GM15510 (cell line): ENCODE measurements around the gene BRD3.

ENCODE experiments used
- POLR2A ChIP-seq: IDR thresholded peaks from 3 replicates; pipeline ENCODE4 v1.6.1; 2011; ENCODE audit warnings: borderline replicate concordance; ENCODE audit not compliant: insufficient read length; ENCODE audit errors: extremely low read depth

BRD3 gene

DNA sequence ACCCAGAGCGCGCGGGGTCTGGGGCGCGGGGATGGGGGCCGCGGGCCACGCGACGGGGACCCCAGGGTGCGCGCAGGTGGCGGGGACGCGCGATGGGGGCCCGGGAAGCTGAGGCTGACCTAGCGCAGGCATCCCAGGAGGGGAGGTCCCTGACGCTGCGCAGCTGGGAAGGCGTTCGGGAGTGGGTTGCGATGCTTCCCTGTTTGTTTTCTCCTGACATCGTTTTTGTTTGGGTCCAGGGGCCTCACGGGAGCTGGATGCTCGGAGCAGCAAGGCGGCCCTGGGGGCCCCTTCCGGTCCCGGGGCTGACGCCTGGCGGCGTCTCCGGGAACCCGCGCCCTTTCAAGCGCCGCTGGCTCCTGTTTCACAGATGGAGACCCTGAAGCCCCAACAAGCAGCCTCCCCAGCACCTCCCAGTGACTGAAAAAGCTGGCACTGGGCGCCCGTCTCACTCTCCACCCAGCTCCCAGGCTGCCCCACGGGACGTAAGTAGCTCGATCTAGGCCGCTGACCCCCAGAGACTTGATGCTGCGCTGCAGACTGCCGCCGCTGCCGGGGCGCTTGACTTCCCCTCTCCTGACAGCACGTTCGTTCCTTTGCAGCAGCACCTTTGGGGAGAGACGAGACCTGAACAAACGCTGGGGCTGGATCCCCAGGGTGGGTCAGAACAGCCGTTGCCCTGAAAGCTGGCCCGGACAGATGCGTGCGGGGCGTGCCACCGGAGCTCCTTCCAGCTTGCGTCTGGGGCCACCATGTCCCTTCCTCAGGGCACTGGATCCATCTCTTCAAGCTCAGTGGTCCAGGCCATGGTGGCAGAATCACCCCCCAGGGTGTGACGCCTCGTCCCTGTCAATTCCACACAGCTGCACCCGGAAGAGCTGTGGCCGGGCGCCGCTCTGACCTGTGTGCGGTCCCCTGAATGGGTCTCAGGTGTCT lies 42.0 kb downstream of the BRD3 start:
- TF ChIP-seq POLR2A: no peak

DNA sequence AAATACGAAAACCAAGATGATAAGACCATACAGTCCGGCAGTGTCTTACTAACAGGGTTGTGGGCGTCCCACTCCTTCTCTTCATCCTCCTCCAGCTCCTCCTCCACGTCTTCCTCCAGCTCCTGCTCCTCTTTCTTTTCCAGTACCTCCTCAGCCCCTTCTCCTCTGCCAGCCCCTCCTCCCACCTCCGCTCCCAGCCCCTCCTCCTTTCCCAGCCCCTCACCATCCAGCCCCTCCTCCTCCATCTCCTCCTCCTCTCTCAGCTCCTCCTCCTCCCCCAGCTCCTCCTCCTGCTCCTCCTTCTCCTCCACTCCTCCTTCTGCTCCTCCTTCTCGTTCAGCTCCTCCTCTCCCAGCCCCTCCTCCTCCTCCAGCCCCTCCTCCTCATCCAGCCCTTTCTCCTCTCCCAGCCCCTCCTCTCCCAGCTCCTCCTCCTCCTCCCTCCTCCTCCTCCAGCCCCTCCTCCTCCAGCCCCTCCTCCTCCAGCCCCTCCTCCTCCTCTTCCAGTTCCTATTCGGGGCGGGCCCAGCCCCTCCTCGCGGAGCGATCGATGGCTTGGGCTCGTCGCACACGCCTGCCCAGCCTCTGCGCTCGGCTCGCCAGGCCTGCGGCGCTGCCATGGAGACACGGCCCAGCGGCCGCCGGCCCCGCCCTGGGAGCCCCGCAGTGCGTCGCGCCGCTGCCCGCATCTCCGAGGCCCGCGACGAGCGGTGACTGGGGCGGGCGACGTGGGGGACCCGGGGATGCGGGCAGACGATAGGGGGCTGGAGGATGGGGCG lies 42.8 kb downstream of the BRD3 start, which contains the start of gene BRD3OS:
BRD3OS (plus strand) TSS at position 654 of the 778 bp plus-strand sequence. CDS start 1,267 bp downstream, outside the sequence.
- TF ChIP-seq POLR2A: peak; percentile 42

DNA sequence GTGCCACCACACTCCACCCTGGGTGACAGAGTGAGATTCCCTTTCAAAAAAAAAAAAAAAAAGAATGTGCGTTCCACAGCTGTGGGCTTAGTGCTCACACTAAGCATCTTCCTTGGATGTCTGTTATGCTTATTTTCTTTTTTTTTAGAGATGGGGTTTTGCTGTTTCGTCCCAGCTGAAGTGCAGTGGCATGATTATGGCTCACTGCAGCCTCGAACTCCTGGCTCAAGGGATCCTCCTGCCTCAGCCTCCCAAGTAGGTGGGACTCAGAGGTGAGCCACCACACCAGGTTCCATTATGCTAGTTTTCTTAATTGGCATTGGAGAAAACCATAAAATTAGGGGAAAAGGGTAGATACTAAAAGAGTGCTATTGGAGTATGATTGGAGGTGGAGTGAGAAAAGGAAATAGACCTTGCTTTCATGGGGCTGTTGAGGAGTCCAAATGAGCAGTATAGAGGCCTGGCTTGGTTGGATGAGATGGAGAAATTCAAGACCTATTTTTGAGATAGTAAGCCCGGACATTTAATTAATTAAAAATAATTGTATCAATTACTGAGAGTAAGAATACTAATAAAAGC lies 43.5 kb downstream of the BRD3 start:
- no peak for TF ChIP-seq POLR2A

DNA sequence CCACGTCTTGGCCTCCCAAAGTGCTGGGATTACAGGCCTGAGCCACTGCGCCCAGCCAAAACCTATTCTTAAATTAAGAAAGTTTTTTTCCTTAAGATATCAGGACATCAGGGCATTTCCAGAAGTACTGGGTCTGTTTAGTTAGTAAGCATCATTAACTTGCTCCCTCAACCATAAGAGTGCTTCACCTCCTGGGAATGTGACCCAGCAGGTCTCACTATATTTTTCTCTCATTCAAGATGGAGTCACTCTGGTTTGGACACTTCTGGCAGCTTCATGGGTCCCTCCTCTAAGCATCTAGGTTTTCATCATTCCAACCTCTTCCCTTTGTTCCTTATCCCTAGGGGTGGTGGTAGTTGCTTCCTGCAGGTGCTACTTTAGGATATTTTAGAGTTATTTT lies 52.9 kb downstream of the BRD3 start:
- no peak for TF ChIP-seq POLR2A

DNA sequence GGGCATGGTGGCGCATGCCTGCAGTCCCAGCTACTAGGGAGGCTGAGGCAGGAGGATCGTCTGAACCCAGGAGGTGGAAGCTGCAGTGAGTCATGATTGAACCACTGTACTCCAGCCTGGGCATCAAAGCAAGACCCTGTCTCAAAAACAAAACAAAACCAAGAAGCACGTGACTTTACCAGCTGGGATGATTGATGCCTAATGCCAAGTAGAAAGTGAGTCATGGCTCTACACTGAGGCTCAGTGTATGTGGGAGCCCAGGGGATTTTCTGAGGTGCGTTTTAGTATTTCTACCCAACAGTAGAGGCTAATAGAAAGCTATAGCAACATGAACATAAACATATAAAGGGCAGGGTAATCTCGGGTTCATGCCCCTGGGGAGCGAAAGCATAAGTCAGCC lies 56.4 kb downstream of the BRD3 start:
- TF ChIP-seq POLR2A: no peak

DNA sequence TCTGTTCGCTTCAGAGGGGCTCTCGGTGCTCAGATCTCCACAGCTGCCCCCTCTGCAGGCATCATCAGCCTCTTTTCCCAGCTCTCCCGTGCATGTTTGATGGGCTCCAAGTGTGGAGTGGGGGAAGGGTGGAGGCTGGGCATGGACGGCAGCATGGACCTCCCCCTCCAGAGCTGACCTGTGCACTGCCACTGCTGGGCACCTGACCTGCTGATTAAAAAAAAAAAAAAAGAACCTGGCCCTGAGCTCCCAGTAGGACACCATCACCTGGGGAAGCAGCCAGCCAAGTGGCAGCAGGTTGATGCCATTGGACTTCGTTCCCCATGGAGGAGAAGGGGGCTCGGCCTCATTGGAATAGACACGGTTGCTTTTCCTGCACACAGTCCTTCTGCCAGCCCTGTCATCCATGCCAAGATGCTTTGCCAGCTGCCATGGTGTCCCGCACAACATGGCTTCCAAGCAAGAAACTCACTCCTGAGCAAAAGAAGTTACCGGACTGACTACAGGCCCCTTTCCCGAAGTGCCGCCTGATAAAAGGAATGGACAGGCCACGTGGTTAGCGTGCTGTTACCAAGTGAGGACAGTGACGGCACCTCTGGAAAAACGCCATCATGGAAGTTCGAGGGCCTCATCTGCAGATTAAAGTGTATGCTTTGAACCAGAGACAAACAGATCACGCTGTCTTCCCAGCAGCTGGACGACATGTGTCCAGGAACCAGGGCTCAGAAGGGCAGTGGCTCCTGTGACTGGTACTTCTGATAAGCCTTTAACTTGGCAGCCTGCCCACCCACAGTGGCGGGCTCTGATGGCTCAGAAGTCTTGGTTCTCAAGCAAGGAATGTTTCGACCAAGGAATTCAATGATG lies 57.3 kb downstream of the BRD3 start:
- TF ChIP-seq POLR2A: no peak

DNA sequence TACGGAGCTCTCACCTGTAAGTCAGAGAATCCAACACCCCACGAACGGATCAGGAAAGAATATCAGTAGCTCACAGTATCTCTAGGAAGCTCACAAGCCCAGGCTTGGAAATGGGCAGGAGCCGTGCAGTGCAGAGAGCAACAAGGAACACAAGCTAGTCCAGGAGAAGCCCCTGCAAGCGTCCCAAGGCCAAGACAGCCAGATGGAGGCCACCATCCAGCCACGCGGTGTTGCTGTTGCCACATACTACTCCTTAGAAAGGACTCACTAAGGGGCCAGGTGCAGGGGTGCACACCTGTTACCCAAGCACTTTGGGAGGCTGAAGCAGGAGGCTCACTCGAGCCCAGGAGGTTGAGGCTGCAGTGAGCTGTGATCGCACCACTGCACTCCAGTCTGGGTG lies 60.3 kb downstream of the BRD3 start:
- no peak for TF ChIP-seq POLR2A

DNA sequence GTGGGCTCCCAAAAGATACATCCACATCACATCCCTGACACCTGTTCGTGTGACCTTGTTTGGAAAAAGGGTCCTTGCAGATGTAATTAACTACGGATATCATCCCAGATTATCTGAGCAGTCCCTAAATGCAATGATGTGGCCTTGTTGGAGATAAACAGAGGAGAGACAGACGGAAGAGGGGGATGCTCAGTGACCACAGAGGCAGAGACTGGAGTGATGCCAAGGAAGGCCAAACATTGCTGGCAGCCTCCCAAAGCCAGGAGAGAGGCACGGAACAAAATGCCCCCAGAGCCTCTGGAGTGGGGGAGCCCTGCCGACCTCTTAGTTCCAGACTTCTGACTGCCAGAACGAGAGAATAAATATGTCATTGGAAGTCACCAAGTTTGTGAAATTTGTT lies 60.7 kb downstream of the BRD3 start:
- TF ChIP-seq POLR2A: no peak

DNA sequence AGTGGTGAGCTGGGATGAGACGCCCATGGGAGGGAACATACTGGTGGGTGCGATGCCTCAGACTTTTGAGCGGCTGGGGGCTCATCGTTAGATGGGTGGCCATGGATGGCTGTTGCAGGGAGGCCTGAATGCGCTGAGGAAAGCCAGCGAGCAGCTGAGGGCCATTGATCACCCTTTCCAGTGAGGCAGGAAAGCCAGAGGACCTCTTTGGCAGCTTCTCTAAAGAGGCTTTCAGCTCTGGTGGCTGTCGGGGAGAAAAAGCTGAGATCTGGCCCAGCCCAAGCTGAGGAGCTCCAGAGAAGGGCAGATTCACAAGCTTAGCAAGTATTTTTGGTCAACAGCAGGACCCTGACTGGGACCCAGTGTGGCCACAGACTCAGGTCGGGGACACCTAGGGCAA lies 62.4 kb downstream of the BRD3 start:
- no peak for TF ChIP-seq POLR2A

DNA sequence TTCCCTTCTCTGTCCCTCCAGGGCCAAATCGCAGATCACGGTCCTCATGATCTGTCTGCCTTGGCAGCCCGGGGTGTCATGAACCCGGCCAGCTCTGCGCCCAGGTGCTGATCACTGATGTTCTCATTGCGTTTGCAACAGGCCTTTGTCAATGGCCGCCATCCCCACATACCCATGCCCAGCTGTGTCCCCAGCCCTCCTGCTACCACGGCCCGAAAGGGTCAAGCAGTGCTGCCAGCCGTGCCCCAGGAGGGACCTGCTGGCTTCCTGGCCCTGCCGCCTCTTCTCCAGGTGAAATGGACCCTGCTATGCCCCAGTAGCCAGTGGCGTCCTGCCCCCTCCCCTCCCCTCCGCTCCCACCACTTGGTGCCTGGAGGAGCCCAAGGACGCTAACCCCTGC lies 62.9 kb downstream of the BRD3 start:
- TF ChIP-seq POLR2A: no peak

DNA sequence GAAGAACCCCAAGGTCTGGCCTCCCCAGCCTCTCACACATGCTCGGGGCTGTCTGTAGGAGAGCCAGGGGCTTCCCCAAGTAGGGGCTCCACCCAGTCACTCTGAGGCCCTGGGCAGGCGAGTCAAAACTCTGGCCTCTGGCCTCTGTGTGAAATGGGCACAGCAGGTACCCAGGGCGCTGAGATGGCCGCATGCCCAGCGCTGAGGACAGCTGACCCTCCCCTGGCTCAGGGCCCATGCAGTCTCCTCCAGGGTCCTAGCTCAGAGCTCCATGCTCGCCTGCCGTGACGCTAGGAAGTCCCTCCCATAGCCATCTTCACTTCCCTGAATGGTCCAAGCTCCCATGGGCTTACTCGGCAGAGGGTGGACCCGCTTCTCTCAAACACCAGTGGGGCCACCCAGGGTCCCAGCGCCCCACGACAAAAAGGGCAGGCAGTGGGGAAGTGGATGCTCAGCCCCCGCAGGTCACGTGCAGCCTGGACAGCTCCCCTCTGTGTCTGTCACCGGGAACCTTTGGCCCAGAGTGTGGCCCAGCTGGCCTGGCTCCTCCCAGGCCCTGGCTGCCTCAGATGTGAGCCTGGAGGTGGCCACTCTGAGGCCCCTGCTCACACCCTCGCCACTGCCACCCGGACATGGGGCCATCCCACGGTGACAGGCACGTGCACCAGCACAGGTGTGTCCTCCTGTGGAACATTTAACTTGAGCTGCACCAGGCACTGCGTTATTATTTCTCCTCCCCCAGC lies 63.5 kb downstream of the BRD3 start:
- no peak for TF ChIP-seq POLR2A

DNA sequence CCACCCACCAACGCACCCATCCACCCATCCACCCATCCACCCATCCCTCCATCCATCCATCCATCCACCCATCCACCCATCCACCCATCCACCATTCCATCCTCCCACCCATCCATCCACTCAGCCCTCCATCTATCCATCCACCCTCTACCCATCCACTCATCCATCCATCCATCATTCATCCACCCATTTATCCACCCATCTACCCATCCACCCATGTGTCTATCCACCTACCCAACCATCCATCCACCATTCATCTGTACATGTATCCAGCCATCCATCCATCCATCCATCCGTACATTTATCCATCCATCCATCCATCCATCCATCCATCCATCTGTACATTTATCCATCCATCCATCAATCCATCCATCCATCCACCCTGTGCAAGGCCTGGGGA lies 64.6 kb downstream of the BRD3 start:
- no peak for TF ChIP-seq POLR2A

DNA sequence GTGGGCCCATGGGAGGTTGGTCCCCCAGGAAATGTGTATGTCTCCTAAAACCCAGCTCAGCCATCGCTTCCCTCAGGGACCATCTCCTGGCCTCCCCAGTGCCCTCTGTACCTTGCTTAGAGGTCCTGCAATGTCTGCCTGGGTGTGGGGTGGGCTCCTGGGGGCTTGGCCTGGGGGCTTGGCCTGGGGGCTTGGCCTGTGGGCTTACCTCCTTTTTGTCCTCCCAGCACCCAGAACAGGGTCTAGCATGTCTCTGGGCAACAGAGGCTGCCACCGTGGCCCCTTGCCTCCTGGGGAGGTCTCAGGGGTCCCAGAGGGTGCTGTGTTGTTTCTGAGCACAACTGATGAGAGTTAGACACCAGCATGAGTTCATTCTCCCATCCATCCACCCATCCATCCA lies 65.0 kb downstream of the BRD3 start:
- TF ChIP-seq POLR2A: no peak

DNA sequence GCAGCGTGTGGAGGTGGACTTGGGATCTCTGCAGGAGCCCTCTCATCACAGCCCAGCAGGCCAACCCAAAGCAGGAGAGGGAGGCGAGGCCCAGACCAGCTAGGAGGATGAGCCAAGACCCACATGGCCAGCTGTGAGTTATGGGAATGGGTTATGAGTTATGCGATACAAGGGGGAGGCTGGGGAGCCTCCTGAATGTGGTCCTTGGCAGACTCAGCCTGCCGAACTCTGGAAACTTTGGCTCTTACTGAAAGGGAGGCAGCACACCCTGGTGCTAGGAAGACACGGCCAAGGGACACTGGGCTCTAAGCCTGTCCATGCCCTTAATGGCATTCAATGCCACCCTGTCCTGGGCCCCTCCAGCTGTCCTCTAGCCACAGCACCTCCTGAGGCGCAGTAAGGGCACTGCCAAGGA lies 68.0 kb downstream of the BRD3 start:
- no peak for TF ChIP-seq POLR2A

DNA sequence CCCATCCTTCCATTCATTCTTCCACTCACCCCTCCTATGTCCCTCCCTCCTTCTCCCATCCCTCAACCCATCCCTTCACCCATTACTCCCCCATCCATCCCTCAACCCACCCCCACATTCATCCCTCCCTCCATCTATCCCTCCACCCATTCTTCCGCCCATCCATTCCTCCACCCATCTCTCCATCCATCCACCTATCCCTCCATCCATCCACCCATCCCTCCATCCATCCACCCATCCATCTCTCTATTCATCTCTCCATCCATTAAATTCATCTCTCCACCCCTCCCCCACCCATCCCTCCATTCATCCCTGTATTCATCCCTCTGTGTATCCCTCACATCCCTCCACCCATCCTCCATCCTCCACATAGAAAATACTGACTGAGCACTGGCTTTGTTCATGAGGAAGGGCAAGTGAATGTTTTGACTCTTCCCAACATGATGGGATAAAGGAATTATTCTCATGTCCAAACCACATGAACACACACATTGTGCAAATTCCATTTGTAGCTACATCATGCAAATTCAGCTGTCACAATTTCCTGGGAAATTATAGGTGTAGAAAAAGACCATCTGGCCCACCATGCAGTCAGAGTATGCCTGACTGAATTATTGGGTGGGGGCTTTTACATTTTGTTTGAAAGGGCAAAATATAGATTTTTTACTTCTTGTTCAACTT lies 68.8 kb downstream of the BRD3 start:
- no peak for TF ChIP-seq POLR2A
